ENCODE measurements around the gene IFI27L1. TPM values are rescaled to one million over a fixed set of nuclear protein-coding genes. Genes with fewer than 3 reads are reported as not detected.

IFI27L1 gene
- total and polyA plus RNA-seq, 3 donors from 2014 or later, result 174 to 219 (median 209) TPM

DNA sequence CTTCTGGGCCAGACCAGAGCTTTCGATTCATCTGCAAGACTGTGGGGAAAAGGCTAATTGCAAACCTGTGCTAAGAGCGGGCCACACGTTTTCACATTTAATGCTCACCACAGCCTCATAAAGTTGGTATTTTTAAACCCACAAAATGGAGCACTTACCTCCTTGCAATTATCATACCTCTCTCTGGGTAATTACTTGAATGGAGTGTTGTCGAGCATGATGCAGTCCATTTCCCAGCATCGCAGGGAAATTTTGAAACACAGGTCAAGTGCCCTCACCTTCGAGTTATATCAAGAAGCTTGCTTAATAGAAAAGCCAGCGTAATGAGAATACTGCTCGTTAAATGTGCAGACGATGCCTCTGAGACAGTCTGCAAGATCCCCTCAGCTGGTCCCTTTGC, 57.1 kb downstream of the IFI27L1 start:
- Histone ChIP-seq H3K36me3 (ENCODE audit: low read depth, missing control alignments) (no peaks in the 10 kb centered on the region), H3K27me3 (no peaks in the 10 kb centered on the region), H3K4me1 (no peaks in the 10 kb centered on the region), H3K27ac (no peak overlapping the region), H3K4me3 (no peak overlapping the region), H3K9me3 (no peaks in the 10 kb centered on the region)
- 89 to 96% methylated on average over 9 of the region's 9 CpGs for WGBS, 2 donors
- no peak for TF ChIP-seq POLR2A (IDR thresholded peaks at IDR 0.05)
- TF ChIP-seq, protein P1, sequence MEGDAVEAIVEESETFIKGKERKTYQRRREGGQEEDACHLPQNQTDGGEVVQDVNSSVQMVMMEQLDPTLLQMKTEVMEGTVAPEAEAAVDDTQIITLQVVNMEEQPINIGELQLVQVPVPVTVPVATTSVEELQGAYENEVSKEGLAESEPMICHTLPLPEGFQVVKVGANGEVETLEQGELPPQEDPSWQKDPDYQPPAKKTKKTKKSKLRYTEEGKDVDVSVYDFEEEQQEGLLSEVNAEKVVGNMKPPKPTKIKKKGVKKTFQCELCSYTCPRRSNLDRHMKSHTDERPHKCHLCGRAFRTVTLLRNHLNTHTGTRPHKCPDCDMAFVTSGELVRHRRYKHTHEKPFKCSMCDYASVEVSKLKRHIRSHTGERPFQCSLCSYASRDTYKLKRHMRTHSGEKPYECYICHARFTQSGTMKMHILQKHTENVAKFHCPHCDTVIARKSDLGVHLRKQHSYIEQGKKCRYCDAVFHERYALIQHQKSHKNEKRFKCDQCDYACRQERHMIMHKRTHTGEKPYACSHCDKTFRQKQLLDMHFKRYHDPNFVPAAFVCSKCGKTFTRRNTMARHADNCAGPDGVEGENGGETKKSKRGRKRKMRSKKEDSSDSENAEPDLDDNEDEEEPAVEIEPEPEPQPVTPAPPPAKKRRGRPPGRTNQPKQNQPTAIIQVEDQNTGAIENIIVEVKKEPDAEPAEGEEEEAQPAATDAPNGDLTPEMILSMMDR (IDR thresholded peaks at IDR 0.05), result no peak
- intact Hi-C loops (cut with DNase I; ENCODE audit: low total_unique reads), result no loop called here
- DNase-seq, result no peak

DNA sequence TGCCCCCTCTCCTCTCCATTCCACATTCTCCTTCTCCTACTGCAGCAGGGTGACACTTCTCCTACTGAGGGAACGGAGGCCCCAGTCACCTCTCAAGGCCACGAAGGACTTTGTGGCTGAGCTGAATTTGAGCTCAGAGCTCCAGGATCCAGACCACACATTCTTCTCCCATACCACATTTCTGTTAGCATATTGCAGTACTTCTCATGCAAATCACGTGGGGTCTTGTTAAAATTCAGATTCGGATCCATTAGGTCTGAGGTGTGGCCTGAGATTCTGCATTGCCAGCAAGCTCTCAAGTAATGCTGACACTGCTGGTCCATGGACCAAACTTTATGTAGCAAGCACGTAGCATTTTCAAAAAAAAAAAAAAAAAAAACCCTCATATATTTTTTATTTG, 57.9 kb downstream of the IFI27L1 start:
- TF ChIP-seq, protein P1 (IDR thresholded peaks at IDR 0.05), result no peak
- TF ChIP-seq POLR2A (IDR thresholded peaks at IDR 0.05), result no peak
- Histone ChIP-seq H3K9me3 (no peaks in the 10 kb centered on the region), H3K4me3 (no peak overlapping the region), H3K27ac (no peak overlapping the region), H3K36me3 (ENCODE audit: low read depth, missing control alignments) (no peaks in the 10 kb centered on the region), H3K4me1 (no peaks in the 10 kb centered on the region), H3K27me3 (no peaks in the 10 kb centered on the region)
- WGBS, 2 donors, result 64 to 86% methylated on average over 5 of the region's 5 CpGs
- no peak for DNase-seq
- intact Hi-C loops (cut with DNase I; ENCODE audit: low total_unique reads), result no loop called here

DNA sequence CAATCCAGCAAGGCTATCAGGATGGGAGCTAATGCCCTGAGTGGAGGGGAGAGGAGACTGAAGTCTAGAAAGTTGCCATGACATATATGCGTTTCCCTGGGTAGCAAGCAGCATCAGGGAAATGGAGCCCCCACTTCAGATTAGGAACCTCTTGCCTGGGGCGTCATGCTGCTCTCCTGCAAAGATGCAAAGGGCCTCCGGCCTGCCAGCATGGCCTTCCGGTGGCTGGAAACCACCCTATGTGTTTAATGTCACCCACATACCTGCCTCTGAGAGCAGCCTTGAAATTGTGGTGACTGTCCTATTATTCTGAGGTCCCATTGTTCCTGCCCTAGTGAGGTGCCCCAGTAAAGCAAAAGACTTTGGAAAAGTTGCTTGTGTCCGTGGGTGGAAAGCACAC, 58.3 kb downstream of the IFI27L1 start:
- intact Hi-C loops (cut with DNase I; ENCODE audit: low total_unique reads), result no loop called here
- no peak for TF ChIP-seq POLR2A (IDR thresholded peaks at IDR 0.05)
- TF ChIP-seq, protein P1 (IDR thresholded peaks at IDR 0.05), result no peak
- H3K27ac ChIP-seq, result no peak overlapping the region
- no peaks in the 10 kb centered on the region for H3K9me3 ChIP-seq
- H3K4me1 ChIP-seq, result no peaks in the 10 kb centered on the region
- H3K4me3 ChIP-seq, result no peak overlapping the region
- H3K27me3 ChIP-seq, result no peaks in the 10 kb centered on the region
- no peak for DNase-seq
- H3K36me3 ChIP-seq (ENCODE audit: low read depth, missing control alignments), result no peaks in the 10 kb centered on the region
- WGBS, 2 donors, result 69 to 76% methylated on average over 5 of the region's 5 CpGs

DNA sequence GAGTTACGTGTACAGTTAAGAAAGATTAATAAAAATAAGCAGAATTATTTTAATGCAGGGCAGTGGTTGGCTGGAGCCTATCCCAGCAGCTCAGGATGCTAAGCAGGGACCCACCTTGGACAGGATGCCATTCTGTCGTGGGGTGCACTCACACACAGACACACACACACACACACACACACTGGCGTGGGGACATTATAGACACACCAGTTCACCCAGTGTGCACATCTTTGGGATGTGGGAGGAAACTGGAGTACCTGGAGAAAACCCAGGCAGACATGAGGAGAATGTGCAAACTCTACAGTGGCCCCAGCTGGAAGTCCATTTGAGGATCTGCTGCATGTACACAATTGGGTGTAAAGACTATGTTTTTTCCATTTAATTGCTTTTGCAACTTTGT, 61.1 kb downstream of the IFI27L1 start:
- H3K9me3 ChIP-seq, result no peaks in the 10 kb centered on the region
- H3K27ac ChIP-seq, result no peak overlapping the region
- DNase-seq, result no peak
- intact Hi-C loops (cut with DNase I; ENCODE audit: low total_unique reads), result no loop called here
- TF ChIP-seq POLR2A (IDR thresholded peaks at IDR 0.05), result no peak
- TF ChIP-seq, protein P1 (IDR thresholded peaks at IDR 0.05), result no peak
- H3K36me3 ChIP-seq (ENCODE audit: low read depth, missing control alignments), result no peaks in the 10 kb centered on the region
- H3K27me3 ChIP-seq, result no peaks in the 10 kb centered on the region
- no peak overlapping the region for H3K4me3 ChIP-seq
- no peaks in the 10 kb centered on the region for H3K4me1 ChIP-seq
- 86 to 92% methylated on average over 3 of the region's 3 CpGs for WGBS, 2 donors

DNA sequence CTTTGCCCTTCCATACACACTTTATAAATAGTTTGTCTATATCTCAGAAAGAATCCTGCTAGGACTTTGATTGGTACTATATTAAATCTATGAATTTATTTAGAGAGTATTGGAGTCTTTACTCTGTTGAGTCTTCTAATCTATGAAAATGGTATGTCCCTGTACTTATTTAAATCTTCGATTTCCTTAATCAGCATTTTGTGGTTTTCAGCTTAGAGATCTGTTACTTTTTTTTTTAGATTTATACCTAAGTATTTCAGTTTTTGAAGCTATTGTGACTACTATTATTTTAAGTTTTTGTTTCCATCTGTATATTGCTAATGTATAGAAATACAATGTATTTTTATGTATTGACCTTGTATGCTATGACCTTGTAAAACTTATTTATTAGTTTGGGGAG, 61.7 kb downstream of the IFI27L1 start:
- DNase-seq, result no peak
- intact Hi-C loops (cut with DNase I; ENCODE audit: low total_unique reads), result no loop called here
- 85 to 86% methylated on average over 1 of the region's 1 CpG for WGBS, 2 donors
- Histone ChIP-seq H3K36me3 (ENCODE audit: low read depth, missing control alignments) (no peaks in the 10 kb centered on the region), H3K27me3 (no peaks in the 10 kb centered on the region), H3K4me1 (no peaks in the 10 kb centered on the region), H3K27ac (no peak overlapping the region), H3K4me3 (no peak overlapping the region), H3K9me3 (no peaks in the 10 kb centered on the region)
- TF ChIP-seq, protein P1 (IDR thresholded peaks at IDR 0.05), result no peak
- no peak for TF ChIP-seq POLR2A (IDR thresholded peaks at IDR 0.05)
